Measurements from ENCODE around the gene COPS7A.

COPS7A gene

GRCh38 chr12:6780573-6780972 lies 56.7 kb downstream of the COPS7A start:
- TF ChIP-seq CTCF (conservative IDR thresholded peaks at IDR 0.05; ENCODE audit: control insufficient read depth, insufficient read depth, low read depth, low read length) = no peak
- H3K4me3 ChIP-seq (ENCODE audit: control insufficient read depth, low read depth, low read length) = no peak overlapping the region
- no peak for DNase-seq (ENCODE audit: low read depth)

All from fibroblast of mammary gland (primary cell).